K562 (cell line): ENCODE data around the gene GALM.
A peak's percentile ranks its signal among the peaks of the same experiment; 100 is the strongest.

Experiments used
- ETV1 ChIP-seq: fragments of 450-650 bp; conservative IDR thresholded peaks from 2 replicates; pipeline ENCODE4 v1.6.1; 2016; ENCODE audit warnings: missing genetic modification characterization, control low read depth, low read depth, missing compliant biosample characterization
- EZH2 ChIP-seq: IDR thresholded peaks from 2 replicates; pipeline ENCODE4 v1.6.1; 2012; ENCODE audit warnings: low read depth, mild to moderate bottlenecking, inconsistent platforms, low read length, borderline replicate concordance
- GABPB2 ChIP-seq: fragments of 250-450 bp; sonication (Bioruptor Pico); conservative IDR thresholded peaks from 2 replicates; pipeline ENCODE4 v1.5.1; 2021; ENCODE audit warnings: mild to moderate bottlenecking
- L3MBTL2 ChIP-seq: fragments of 450-650 bp; IDR thresholded peaks from 2 replicates; pipeline ENCODE4 v1.6.1; 2016; ENCODE audit warnings: mild to moderate bottlenecking, moderate library complexity
- MEF2D ChIP-seq: conservative IDR thresholded peaks from 2 replicates; pipeline ENCODE4 v1.6.1; 2016; ENCODE audit warnings: low read depth, missing genetic modification characterization, missing compliant biosample characterization
- POLR2A ChIP-seq: fragments of 450-650 bp; conservative IDR thresholded peaks from 2 replicates; pipeline ENCODE4 v1.6.1; 2016
- POLR2AphosphoS5 ChIP-seq: IDR thresholded peaks from 2 replicates; pipeline ENCODE4 v1.6.1; 2011; ENCODE audit warnings: mild to moderate bottlenecking, low read depth, low read length, moderate library complexity; ENCODE audit not compliant: control insufficient read depth, insufficient read depth
- POLR2G ChIP-seq: fragments of 200-400 bp; formaldehyde crosslinking; IDR thresholded peaks from 2 replicates; pipeline ENCODE4 v1.6.1; 2017; ENCODE audit warnings: low read depth, mild to moderate bottlenecking, antibody characterized with exemption, low read length, moderate library complexity
- RBBP5 ChIP-seq: fragments of 200-600 bp; sonication (generic); IDR thresholded peaks from 2 replicates; pipeline ENCODE4 v1.6.1; 2012; ENCODE audit warnings: borderline replicate concordance, mild to moderate bottlenecking, low read length, control low read depth, inconsistent platforms; ENCODE audit not compliant: insufficient read depth, poor library complexity, severe bottlenecking
- TCF7 ChIP-seq: sonication (generic); IDR thresholded peaks from 2 replicates; pipeline ENCODE4 v1.6.1; 2016; ENCODE audit warnings: antibody characterized with exemption, borderline replicate concordance
- ZNF354B ChIP-seq: fragments of 250-450 bp; sonication (Bioruptor Pico); IDR thresholded peaks from 2 replicates; pipeline ENCODE4 v1.4.0; 2020
- TF ChIP-seq, protein P1 (sequence below), 3 experiments: IDR thresholded peaks in 2 of 3; conservative IDR thresholded peaks in 1 of 3; 2 replicates each; pipeline ENCODE4 v1.5.1; 2011 to 2012; ENCODE audit warnings: low read length in 3 of 3, mild to moderate bottlenecking in 3 of 3, control low read depth in 2 of 3, improper control_type of control experiment in 1 of 3, inconsistent platforms in 1 of 3, low read depth in 1 of 3, mixed read lengths in 1 of 3, moderate library complexity in 1 of 3; ENCODE audit not compliant: insufficient read depth in 2 of 3
- TF ChIP-seq, protein P2 (sequence below), 2 experiments: fragments of 450-650 bp in 1 of 2; sonication (generic) in 1 of 2; formaldehyde crosslinking; conservative IDR thresholded peaks; 2 replicates each; pipeline versions ENCODE4 v1.4.0 to v1.8.1; 2020 to 2022; ENCODE audit warnings: mild to moderate bottlenecking in 1 of 2, missing genetic modification reagents in 1 of 2
- TF ChIP-seq, protein P3 (sequence below): sonication (generic); formaldehyde crosslinking; IDR thresholded peaks from 2 replicates; pipeline ENCODE4 v1.8.1; 2023; ENCODE audit warnings: mild to moderate bottlenecking, missing genetic modification reagents

DNA sequence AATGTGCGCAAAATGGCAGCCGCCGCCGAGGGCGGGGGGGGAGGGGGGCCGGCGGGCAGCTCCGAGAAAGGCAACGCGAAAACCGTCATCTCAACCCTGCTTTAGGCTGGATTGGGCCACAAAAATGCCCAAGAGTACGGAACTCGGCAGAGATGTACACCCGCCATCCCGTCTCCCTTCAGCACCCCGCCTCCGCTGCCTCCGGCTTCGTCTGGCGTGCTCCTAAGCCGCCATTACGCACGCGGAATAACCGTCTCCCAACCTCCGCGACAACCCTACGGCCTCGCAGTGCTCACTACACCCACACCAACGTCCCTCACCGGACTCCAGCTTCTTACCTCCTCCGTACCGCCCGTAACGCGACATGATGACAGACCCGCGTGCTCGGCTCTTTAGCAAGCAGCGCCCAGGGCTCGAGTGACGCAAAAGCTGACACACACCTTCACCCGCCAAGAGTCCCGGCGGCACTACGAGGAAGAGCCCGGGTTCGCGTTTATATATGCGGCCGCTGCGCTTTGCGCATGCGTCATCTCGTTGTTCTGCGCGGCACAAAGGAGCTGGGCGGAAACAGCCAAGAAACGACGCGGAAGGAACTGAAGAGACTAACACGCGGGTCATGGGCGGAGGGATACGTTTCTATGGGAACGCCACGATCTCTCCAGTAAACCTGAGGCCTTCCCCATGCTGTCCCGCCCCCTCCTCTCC, 85.1 kb downstream of the GALM start, which contains the start of gene SRSF7:
- TF ChIP-seq, protein P1, sequence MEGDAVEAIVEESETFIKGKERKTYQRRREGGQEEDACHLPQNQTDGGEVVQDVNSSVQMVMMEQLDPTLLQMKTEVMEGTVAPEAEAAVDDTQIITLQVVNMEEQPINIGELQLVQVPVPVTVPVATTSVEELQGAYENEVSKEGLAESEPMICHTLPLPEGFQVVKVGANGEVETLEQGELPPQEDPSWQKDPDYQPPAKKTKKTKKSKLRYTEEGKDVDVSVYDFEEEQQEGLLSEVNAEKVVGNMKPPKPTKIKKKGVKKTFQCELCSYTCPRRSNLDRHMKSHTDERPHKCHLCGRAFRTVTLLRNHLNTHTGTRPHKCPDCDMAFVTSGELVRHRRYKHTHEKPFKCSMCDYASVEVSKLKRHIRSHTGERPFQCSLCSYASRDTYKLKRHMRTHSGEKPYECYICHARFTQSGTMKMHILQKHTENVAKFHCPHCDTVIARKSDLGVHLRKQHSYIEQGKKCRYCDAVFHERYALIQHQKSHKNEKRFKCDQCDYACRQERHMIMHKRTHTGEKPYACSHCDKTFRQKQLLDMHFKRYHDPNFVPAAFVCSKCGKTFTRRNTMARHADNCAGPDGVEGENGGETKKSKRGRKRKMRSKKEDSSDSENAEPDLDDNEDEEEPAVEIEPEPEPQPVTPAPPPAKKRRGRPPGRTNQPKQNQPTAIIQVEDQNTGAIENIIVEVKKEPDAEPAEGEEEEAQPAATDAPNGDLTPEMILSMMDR (IDR thresholded peaks at IDR 0.05 in 2 of 3, conservative IDR thresholded peaks at IDR 0.05 in 1 of 3; ENCODE audit: insufficient read depth in 2 of 3, low read depth in 1 of 3, low read length in 3 of 3): no peak
- TF ChIP-seq RBBP5: no peak
- TF ChIP-seq, protein P2, sequence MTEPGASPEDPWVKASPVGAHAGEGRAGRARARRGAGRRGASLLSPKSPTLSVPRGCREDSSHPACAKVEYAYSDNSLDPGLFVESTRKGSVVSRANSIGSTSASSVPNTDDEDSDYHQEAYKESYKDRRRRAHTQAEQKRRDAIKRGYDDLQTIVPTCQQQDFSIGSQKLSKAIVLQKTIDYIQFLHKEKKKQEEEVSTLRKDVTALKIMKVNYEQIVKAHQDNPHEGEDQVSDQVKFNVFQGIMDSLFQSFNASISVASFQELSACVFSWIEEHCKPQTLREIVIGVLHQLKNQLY (CRISPR knock-in tag; conservative IDR thresholded peaks at IDR 0.05): peak; percentile 91 to 94; a peak in 3 of 4 replicates
- no peak for TF ChIP-seq EZH2
- TF ChIP-seq ETV1: peak; percentile 89
- peak; percentile 98 for TF ChIP-seq POLR2G
- 0 out of 2 replicates have a peak, but pooled peaks have one; percentile 45 for TF ChIP-seq TCF7
- TF ChIP-seq, protein P3, sequence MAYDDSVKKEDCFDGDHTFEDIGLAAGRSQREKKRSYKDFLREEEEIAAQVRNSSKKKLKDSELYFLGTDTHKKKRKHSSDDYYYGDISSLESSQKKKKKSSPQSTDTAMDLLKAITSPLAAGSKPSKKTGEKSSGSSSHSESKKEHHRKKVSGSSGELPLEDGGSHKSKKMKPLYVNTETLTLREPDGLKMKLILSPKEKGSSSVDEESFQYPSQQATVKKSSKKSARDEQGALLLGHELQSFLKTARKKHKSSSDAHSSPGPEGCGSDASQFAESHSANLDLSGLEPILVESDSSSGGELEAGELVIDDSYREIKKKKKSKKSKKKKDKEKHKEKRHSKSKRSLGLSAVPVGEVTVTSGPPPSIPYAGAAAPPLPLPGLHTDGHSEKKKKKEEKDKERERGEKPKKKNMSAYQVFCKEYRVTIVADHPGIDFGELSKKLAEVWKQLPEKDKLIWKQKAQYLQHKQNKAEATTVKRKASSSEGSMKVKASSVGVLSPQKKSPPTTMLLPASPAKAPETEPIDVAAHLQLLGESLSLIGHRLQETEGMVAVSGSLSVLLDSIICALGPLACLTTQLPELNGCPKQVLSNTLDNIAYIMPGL (CRISPR knock-in tag): peak; percentile 96
- no peak for TF ChIP-seq ZNF354B
- peak; percentile 100 for TF ChIP-seq POLR2A
- TF ChIP-seq POLR2AphosphoS5: peak; percentile 100
- TF ChIP-seq L3MBTL2: peak; percentile 92
- peak; percentile 85; the same call in 1 of the 2 replicates for TF ChIP-seq GABPB2 (CRISPR knock-in tag)
- TF ChIP-seq MEF2D (tag): 0 out of 2 replicates have a peak, but pooled peaks have one; percentile 78
